OCI-LY7 (cell line): ENCODE results near the gene PARD3B.

Experiments
- EZH2phosphoT487 ChIP-seq: fragments of 200-600 bp; sonication (generic); IDR thresholded peaks from 2 replicates; pipeline ENCODE4 v1.6.1; 2018; ENCODE audit warnings: low read depth, borderline replicate concordance, mild to moderate bottlenecking, mixed run types, antibody characterized with exemption, low read length, moderate library complexity, mixed read lengths
- TF ChIP-seq, protein P1 (sequence below): fragments of 200-600 bp; sonication (generic); conservative IDR thresholded peaks from 2 replicates; pipeline ENCODE4 v1.5.1; 2014; ENCODE audit warnings: mild to moderate bottlenecking, antibody characterized with exemption, low read length, moderate library complexity, mixed read lengths

DNA sequence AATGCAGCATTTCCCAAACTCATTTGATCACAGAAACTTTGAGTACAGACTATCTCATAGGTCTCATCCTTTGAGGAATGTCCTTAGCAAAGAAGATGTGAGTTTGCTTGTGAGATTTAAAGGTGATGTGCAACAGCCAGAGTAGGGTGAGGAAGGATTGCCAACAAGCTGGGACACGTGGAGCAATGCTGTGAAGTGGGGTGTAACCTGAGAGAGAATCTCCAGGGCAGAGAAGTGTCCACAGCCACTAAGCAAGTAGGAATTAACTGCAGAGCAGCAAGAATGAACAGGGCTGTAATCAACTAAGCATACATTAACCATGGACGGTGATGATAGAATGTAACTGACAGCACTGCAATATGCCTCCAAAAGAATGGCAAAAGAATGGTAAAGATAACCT lies 667.1 kb downstream of the PARD3B start:
- TF ChIP-seq, protein P1, sequence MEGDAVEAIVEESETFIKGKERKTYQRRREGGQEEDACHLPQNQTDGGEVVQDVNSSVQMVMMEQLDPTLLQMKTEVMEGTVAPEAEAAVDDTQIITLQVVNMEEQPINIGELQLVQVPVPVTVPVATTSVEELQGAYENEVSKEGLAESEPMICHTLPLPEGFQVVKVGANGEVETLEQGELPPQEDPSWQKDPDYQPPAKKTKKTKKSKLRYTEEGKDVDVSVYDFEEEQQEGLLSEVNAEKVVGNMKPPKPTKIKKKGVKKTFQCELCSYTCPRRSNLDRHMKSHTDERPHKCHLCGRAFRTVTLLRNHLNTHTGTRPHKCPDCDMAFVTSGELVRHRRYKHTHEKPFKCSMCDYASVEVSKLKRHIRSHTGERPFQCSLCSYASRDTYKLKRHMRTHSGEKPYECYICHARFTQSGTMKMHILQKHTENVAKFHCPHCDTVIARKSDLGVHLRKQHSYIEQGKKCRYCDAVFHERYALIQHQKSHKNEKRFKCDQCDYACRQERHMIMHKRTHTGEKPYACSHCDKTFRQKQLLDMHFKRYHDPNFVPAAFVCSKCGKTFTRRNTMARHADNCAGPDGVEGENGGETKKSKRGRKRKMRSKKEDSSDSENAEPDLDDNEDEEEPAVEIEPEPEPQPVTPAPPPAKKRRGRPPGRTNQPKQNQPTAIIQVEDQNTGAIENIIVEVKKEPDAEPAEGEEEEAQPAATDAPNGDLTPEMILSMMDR: no peak
- TF ChIP-seq EZH2phosphoT487: no peak
